ENCODE results near the gene PLAC1.

PLAC1 gene

DNA sequence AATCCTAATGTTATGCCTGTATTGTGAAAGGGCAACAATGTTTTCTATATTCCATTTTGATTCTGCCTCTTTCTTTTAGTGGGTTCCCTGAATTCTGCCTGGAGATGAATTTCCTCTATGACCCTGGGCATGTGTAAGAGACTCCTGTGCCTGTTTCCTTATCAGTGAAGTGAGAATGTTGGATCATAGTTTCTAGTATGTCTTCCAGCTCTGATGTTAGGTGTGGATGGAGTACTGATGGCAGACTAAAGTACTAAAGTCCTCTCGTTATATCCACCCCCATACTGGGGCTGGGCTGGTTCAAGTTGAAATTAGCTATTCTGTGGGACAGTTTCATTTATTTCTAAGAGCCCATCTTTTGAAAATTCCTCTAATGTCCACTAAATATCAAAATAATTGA is 29.6 kb downstream of the PLAC1 start:
- no peak for DNase-seq

DNA sequence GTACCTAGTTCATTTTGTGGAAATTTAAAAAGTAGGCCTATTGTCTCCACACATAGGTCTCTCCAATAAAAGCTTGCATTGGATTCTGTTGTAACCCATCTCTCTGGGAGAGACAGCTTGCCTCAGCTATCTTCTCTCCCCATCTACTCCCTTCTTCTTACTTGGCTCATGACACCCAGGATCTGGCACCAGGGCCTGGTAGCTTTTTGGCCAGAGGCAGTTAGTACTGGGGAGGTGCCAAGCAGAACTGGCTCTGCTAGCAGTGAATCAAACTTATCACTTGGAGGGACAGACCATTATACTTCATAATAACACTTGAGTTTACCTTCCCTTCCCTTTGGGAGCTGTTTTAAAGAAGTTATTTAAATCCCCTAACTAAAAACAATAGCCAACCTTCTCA is 31.8 kb downstream of the PLAC1 start:
- no peak for DNase-seq

DNA sequence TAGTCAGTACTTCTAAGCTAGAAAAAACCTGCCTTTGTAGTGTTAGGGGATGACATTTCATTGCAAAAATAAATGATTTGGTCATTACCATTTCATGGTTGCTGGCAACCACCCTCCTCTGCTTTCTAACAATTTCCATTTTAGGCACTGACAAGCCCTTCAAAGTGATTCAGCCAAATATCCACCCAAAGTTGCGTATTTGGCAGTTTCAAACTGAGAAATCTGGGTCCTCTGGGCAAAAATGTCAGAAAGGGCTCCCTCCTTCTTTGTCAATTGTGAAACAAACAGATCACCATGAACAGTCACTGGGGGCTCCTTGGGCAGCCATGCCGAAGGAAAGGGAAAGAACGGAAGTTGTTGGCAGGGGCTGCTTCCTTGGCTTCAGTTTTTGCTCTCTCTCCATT is 33.0 kb downstream of the PLAC1 start:
- no peak for DNase-seq

DNA sequence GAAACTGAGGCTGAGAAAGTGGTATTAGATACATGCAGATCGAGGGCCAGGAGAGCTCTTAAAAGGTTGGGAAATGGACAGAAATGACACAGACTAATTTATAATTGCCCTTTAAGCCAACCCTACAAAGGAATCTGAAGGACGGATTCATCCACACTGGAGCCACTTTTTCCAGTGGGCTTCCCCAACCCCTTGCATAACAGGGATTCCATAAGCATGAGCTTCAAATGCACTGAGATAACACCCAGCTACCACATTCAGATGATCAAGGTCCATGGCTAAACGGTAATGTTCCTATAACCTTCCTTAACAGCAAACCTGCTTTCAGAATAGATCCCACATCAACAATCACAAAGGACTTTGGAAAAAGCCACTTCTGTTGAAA is 34.2 kb downstream of the PLAC1 start:
- DNase-seq: no peak

DNA sequence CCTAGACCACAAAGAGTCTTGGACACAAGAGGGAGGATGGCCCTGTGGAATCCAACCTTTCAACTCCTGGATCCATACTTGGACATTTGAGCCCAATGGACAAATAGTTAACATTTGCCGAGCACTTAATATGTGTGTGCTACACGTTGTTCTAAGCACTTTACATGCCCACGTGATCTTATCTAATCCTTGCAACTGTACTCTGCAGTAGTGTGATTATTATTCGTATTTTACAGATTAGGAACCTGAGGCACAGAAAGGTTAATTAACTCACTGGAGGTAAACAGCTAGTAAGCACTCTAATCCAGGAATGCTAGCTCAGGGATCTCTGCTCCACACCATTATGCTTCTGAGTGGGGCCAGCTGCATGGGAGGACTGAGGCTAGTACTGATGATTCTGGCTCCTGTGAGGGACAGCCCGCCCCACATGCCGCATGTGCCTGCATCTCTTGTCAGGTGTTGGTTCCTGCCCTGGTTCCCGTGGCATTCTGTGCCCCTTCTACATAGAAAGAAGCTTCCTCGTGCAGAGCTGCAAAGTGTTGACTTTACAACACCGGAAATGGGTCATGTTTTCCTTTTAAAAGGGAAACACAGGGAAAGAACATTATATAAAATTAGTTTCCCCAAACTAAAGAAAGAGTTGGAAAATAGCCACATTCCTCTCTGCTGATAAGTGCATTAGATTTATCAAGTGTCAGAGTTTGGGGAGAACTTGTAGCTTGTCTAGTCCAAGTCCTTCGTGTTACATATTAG is 34.8 kb downstream of the PLAC1 start:
- DNase-seq: no peak

DNA sequence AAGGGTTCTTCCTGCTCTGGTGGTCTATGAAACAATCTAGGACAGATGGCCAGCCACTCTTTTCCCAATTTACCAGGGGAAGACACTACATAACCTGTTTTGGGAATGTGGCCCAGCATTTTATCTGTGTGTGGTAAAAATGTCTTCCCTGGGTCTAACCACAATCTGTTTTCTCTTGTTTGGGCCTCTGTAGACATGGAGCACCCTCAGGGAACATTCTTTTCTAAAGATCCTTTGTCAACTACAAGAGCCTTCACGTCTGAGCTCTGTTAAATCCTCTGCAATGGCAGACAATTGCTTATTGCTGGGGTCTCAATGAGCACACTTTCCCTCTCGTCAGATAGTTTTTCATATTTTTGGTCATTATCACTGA is 35.5 kb downstream of the PLAC1 start:
- DNase-seq: no peak

DNA sequence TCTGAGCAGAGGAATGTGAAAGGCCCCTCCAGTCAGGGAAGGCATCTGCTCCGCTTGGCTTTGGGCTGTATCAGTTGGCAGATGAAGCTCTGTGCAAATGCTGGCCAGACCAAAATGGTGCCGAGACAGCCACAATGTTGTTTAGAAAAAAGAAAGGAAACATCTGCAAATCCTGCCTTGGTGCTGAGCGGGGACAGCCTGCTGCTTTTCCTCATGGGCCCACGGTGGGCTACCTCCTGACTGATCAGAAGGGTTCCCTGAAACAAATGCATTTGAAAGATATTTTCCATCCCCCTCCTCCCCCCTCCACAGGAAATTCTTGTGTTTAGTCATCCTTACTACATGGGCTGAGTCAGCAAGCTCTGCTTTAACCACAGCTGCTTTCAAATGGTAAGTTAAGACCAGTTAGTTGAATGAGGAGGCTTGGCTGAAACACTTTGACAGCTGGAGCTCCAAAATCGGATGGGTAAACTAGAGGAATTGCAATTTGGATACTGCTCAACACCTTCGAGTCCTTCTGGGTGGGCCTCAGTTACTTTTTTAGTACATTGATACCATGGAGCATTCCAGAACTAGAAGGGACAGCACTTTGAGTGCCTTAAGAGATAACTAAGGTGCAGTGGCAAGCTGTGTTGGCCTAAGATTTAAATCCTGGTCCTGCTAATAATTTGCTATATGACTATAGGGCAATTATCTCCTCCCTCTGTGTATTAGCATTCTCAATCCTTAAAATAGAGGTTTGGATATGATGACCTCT is 36.0 kb downstream of the PLAC1 start:
- DNase-seq: peak in 1 of 2 donors; percentile 13

DNA sequence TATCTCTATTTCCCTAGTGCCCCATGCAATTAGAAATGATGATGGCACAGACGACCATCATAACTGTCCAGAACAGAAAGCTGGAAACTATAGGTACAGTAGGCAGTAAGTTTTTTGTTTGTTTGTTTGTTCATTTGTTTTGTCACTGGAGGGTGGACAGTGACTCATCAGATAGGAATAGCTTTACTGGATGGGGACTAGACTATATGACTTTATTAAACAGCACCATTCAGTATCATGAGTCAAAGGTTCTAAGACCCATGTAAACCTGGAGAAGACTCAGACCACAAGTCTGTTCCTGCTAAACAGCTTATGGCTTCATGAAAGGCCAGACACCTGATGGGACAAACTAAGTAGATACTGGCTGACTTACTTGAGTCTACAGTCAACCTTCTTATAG is 38.4 kb downstream of the PLAC1 start:
- DNase-seq: no peak

DNA sequence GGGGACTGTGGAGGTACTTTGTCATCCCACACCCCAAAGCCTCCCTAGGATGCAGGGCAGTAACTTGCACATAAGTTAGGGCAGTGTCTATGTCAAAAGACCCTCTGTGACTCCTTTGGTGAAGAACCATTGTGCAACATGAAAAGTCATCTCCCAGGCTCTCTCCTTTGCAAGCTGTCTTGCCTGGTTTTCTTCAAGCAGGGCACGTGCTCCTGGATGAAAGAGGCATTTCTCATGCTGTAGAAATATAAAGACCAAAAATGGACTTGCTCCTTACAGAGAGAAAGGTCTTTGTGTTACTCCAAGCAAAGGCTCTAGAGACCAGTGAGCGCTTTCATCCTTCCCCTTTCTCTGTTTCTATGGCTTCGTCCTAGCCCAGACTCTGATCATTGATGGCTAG is 44.9 kb downstream of the PLAC1 start:
- DNase-seq: no peak

DNA sequence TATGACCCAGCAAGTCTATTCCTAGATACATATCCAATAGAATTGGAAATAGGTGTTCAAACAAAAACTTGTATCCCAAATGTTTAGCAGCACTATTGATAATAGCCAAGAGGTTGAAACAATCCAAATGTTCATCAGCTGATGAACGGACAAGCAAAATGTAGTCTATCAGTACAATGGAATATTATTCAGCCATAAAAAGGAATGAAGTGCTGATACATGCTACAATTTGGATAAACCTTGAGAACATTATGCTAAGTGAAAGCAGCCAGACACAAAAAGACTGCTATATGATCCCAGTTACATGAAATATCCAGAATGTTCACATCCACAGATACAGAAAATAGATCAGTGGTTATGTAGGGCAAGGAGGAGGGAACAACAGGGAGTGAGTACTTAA is 50.1 kb downstream of the PLAC1 start:
- no peak for DNase-seq

DNA sequence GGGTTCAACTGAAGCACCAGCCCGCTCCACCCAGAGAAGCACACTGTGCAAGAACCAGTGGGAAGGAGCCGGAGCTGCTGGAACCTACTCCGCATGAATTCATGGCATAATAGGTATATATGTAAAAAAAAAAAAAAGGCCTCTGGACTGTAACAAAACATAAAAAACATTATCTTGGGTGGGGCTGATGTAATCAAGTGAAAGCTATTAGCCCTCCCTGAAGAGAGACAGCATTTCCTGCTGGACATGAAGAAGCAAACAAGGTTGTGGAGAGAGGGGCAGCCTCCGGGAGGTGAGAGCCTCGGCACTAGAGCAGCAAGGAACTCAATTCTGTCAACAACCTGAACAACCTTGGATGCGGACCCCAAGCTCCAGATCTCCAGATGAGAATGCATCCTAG is 50.7 kb downstream of the PLAC1 start:
- no peak for DNase-seq

DNA sequence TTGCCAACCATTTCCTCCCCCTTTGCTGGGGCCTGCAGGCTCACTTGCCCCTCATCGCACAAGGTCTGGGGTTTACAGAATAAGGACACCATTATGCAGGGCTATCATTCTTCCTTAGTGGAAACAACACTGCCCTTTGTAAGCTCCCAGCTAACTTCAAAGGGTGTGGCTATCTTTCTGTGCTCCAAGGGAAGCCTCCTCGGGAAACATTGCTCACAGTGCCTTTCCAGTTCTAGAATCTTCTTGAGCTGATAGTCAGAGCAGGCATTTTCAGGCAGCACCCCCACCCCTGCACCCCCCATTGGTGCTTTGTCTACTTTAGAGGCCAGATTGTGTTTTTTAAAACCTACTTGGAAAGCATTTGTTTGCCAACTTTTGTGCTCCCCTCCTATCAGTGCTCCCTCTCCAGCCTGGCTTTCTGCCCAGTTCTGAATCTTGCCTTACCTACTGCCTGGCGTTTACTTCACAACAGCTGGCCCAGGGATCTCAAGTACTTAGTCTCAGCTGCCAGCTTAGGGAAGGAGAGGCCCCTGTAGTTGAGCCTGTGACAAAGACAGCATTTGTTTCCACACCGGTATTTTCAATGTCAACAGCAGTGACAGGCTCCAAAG is 53.5 kb downstream of the PLAC1 start:
- no peak for DNase-seq

DNA sequence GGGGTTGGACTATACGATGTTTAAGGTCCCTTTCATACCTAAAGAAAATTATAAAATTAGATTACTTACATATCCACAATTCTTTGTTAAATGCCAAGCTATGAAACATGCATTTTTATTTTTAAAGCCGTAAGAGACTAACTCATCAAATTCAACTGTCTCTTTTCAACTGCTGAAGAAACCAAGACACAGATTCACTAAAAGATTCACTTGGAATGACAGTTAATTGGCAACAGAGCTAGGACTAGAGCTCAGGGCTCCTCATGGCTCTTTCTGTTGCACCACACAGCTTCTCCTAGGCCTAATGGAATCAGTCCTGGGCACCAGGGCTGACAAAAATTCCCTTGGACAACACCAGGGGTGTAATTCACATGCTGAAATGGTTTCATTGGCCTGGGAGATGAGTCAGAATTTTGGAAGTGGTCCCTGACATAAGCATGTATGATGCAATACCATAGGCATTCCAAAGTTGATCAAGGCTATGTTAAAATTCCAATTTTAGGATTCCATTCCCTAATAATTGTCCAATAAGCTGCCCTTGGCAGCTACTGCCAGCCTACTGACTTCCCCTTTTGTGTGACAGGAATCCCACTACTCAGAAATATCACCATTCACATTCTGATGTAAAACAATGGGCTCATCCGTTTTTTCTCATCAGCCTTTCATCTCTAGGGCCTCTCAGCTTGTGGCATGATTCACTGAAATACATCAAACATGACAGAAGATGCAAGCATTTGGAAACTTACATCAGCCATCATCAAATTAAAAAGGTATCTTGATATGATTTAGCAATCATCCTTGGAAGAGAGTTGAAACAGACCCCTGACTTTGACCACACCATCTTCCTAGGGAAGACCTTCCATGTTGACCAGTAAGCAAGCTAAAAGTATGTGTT is 54.2 kb downstream of the PLAC1 start:
- DNase-seq: no peak

DNA sequence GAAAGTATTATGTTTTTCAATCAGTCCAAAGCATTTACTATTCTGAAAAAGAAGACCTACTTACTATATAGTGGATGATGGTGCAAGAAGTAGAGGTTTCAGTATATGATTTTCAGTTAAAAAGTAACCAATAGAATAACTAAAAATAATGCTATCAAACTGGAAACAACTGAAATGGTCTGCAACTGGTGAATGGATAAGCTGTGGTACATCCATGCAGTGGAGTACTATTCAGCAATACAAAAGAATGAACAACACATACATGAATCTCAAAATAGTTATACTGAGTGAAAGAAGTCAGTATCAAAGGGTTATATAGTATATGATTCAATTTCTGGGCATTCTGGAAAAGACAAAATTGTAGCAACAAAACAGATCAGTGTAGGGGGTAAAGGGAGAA is 55.9 kb downstream of the PLAC1 start:
- no peak for DNase-seq

DNA sequence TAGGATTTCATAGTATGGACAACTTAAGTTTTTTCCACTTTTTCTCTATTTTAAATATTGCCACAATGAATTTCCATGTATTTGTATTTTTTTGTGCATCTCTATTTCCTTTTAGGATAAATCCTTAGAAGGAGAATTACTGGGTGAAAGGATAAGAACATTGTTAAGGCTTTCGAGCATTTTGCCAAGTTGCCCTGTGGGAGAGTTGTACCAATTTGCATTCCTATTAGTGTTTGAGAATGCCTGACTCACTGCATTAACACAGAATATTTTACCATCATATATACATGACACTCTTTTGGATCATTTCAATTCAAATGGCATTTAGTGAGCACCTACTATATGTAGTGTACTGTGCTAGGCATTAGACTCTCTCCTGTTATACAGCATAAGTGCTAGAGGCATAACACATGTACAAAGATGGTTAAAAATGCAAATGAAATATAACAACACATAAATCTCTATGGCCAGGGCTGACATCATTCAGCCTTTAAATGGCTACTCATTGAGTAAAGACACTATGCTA is 57.0 kb downstream of the PLAC1 start:
- no peak for DNase-seq

DNA sequence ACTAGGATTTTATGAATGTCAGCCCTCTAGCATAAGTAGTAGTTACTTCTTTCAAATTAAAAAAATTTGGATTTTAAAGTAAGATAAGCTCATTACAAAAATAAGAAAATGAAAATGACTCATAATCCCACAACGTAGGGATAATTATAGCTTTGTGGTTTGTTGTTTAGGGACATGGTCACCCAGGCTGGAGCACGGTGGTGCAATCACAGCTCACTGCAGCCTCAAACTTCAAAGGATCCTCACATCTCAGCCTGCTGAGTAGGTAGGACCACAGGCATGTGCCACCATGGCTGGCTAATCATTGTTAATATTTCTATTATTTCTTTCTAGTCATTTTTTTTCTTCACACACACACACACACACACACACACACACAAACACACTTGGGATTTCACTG is 57.6 kb downstream of the PLAC1 start:
- no peak for DNase-seq

DNA sequence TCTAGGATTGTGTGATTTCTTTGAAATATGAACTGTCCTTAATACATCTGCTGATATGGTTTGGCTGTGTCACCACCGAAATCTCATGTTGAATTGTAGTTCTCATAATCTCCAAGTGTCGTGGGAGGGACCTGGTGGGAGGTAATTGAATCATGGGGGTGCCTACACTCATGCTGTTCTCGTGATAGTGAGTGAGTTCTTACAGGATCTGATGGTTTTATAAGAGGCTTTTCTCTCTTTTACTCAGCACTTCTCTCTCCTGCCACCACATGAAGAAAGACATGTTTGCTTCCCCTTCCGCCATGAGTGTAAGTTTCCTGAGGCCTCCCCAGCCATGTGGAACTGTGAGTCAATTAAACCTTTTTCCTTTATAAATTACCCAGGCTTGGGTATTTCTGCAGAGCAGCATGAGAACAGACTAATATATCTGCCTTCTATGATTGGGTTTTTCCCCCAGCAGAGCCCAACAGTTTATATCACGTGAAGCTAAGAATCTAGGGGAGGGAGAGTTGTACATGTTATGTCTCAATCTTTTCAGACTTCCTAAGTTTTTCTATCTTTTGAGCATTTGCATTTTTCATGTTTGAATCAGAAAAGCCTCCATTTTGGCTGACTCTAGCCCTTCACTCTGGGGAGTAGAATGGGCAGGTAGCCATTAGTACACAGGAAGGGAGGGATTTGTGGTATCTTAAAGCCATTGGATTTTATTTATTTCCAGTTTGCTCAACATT is 58.9 kb downstream of the PLAC1 start:
- peak; percentile 2 to 26 for DNase-seq

DNA sequence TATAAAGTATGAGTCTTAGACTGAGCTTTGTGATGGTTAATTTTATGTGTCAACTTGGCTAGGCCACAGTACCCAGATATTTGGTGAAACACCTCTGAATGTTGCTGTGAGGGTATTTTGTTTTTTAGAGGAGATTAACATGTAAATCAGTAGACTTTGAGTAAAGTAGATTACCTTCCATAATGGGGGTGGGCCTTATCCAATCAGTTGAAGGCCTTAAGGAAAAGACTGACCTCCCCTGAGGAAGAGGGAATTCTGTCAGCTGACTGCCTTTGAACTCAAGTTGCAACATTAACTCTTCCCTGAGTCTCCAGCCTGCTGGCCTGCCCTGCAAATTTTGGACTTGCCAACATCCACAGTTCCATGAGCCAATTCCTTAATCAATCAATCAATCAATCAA is 66.0 kb downstream of the PLAC1 start:
- no peak for DNase-seq

DNA sequence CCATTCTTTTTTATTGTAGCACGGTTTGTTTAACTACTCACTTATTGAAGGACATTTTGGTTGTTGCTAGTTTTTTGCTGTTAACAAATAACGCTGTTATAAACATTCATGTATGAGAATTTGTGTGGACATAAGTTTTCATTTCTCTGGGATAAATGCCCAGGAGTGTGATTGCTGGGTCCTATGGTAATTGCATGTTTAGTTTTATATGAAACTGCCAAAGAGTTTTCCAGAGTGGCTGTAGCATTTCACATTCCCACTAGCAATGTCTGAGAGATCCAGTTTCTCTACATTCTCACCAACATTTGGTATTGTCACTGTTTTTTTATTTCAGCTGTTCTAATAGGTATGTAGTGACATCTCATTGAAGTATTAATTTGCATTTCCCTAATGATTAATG is 66.8 kb downstream of the PLAC1 start:
- no peak for DNase-seq

DNA sequence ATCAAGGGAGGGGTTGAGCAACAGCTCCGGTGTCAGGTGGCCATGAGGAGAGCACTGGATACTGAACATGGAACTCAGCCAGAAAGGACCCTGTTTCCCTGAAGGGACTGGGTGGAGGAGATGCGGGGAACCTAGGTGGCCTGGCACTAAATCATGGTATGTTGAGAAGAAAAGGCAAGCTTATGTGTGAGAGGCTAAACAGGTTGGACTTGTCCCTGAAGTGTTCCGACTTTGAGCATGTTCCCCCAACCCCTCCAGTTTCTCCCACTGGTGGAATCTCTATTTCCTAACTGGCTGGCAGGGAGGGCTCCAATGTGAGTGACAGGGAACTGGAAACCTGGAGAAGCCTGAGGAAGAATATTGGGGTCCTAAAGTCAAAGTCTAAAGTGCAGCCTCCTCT is 69.5 kb downstream of the PLAC1 start:
- no peak for DNase-seq

DNA sequence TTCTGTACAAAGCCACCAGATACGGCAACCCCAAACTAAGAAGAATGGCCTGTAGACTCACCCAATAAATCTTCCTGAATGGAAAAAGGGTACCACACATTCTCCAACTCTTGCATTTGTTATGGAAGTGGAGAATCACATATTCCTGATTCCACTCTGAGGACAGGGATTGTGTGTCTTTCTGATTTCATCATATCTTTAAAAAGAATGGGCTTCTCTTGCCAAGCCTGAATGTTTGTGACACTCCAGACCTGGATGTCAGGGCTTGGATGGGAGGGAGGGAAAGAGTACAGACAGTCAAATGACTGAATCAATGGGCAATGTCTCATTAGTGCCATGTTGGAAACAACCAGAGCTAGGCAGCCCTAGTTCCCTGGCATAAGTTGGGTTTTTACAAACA is 77.4 kb downstream of the PLAC1 start:
- no peak for DNase-seq

DNA sequence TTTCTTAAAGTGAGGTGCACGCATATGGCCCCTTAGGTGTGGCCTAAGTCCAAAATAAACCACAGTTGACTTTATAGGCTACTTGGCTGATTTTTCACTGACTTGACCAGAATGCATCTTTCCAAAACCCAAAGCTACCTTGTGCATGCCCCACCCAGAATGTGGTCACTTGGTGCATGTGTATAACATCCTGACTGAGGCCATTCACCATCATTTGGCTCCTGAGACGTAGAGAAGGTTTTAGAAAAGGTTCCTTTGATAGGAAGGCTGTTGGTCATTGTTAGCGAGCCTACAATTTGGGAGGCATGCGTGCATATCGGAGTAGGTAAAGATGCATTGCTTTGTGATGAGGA is 84.6 kb downstream of the PLAC1 start:
- DNase-seq: no peak

All from stimulated activated CD4-positive, alpha-beta T cell treated with anti-CD3 and anti-CD28 coated beads, Interleukin-2, amount 100 ng/mL, for 48 hours (primary cell).